Measurements from ENCODE around the gene TMEM203. TPM values are rescaled to one million over a fixed set of nuclear protein-coding genes. Genes with fewer than 3 reads are reported as not detected.
"Not testable (repeated sequence)": the region's sequence is repeated elsewhere in the genome, so short reads cannot be mapped to it uniquely, and the experiment has no call there.

The TMEM203 gene
- polyA plus RNA-seq, 1 donor, result 33.1 TPM

DNA sequence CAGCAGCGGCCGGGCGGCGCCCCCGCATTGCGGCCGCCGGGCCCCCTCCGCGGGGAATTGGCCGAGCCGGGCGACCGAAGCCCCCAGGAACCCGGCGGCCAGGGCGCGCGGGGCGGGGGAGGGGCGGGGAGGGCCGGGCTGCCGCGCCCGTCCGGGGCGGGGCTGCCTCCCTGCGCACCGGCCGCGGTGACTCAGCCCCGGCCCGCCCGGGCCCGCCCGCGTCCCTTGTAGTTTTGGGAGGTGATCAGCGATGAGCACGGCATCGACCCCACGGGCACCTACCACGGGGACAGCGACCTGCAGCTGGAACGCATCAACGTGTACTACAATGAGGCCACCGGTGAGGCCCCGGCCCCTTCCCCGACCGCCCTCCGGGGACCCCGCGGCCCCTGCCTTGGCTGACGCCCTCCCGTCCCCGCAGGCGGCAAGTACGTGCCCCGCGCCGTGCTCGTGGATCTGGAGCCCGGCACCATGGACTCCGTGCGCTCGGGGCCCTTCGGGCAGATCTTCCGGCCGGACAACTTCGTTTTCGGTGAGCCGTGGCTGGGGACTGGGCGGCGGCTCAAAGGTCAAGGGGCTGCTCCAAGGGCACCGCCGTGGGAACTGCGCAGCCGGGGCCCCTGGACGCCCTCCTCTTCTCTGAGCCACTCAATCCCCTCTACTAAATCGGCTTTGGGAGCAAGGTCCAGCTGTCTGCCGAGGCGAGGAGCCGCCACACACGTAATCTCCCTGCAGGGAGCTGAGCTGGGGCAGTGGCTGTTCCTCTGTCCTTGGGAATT lies 36.2 kb upstream of the TMEM203 start:
- H3K27ac ChIP-seq (ENCODE audit: low read length), result peak overlapping the region; percentile 86
- H3K4me1 ChIP-seq (ENCODE audit: control insufficient read depth, insufficient read depth, low read length), result peaks cover 56% of the 10 kb centered on the region
- WGBS (ENCODE audit: insufficient coverage, low lambda C conversion rate), result no CpG with 5 or more reads among the region's 83 CpGs
- H3K36me3 ChIP-seq (ENCODE audit: control insufficient read depth, insufficient read depth, low read length), result peaks cover 24% of the 10 kb centered on the region
- no peaks in the 10 kb centered on the region for H3K9me3 ChIP-seq (ENCODE audit: control insufficient read depth, low read depth, low read length)
- H3K27me3 ChIP-seq (ENCODE audit: control insufficient read depth, insufficient read depth, low read length), result no peaks in the 10 kb centered on the region
- peak overlapping the region; percentile 81 for H3K4me3 ChIP-seq (ENCODE audit: low read length)
- DNase-seq, result peak in 1 of 2 donors; percentile 72

DNA sequence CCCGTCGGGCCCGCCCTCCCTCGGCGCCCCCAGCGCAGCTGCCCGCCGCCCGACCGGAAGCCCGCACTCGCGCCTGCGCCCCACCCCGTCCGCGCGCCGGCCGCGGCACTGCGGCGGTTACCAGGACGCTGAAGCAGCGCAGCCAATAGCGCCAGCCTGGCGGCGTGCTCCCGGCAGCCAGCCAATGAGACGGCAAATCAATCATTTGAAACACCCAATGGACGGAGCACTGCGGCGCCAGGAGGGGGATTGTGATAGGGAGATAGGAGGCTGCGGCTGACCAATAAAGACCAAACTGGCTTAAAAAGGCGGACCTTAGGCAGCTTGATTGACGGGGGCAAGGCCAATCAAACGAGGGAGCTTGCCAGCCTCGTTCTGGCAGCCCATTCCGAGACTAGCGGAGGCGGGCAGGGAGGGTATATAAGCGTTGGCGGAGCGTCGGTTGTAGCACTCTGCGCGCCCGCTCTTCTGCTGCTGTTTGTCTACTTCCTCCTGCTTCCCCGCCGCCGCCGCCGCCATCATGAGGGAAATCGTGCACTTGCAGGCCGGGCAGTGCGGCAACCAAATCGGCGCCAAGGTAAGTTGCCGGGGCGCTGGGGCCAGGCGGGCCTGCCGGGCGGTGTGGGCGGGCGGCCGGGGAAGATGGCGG lies 35.5 kb upstream of the TMEM203 start, which contains the start of gene TUBB4B:
TSS of gene TUBB4B (plus strand) at position 447 of the 649 bp plus-strand sequence. CDS start at position 521, 74 bp downstream.
- Histone ChIP-seq H3K4me3 (ENCODE audit: low read length) (peak within 1 kb of the TSS; percentile 81), H3K4me1 (ENCODE audit: control insufficient read depth, insufficient read depth, low read length) (peaks cover 58% of the 10 kb centered on the region), H3K36me3 (ENCODE audit: control insufficient read depth, insufficient read depth, low read length) (peaks cover 24% of the 10 kb centered on the region), H3K27me3 (ENCODE audit: control insufficient read depth, insufficient read depth, low read length) (no peaks in the 10 kb centered on the region), H3K27ac (ENCODE audit: low read length) (peak within 1 kb of the TSS; percentile 96), H3K9me3 (ENCODE audit: control insufficient read depth, low read depth, low read length) (peaks cover 2% of the 10 kb centered on the region)
- DNase-seq, result peak; percentile 100
- no CpG with 5 or more reads among the region's 67 CpGs for WGBS (ENCODE audit: insufficient coverage, low lambda C conversion rate)

DNA sequence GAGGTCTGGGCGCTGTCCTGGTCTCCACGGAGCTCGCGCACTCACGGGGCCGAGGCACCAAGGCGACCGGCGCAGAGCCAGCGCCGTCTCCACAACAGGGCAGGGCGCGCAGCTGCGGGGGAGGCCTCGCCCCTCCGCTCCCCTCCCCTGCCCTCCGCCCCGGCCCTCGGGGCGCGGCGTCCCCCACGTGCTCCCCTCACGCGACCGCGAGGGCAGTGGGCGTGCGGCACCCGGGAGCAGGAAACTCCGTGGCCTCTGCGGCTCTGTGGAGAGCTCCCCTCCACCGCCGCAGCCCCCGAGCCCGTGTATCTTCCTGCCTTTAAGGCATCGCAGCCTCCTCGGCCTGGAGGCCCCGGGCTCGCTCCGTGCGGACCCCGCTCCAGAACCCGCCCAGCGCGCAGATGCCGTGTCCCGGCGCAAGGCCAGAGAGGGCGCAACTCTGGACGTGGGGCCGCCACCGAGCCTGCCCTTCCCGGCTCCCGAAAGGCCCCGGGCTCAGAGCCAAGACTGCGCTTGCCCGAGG lies 34.9 kb upstream of the TMEM203 start:
- peaks cover 7% of the 10 kb centered on the region for H3K9me3 ChIP-seq (ENCODE audit: control insufficient read depth, low read depth, low read length)

DNA sequence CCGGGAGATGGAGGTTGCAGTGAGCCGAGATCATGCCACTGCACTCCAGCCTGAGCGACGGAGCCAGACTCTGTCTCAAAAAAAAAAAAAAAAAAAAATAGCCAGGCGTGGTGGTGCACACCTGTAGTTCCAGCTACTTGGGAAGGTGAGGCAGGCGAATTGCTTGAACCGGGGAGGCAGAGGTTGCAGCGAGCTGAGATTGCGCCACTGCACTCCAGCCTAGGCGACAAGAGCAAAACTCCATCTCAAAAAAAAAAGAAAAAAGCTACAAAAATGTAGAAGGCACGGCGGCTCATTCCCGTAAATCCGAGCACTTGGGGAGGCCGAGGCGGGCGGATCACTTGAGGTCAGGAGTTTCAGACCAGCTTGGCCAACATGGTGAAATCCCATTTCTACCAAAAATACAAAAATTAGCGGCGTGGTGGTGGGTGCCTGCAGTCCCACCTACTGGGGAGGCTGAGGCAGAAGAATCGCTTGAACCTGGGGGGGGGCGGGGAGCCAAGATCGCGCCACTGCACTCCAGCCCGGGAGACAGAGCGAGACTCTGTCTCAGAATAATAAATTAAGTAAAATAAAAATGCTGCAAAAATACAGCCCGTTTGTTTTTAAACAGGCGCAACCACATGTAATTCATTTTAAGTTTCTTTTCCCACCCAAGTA lies 34.2 kb upstream of the TMEM203 start:
- peaks cover 61% of the 10 kb centered on the region for H3K4me1 ChIP-seq (ENCODE audit: control insufficient read depth, insufficient read depth, low read length)
- peak overlapping the region; percentile 67 for H3K4me3 ChIP-seq (ENCODE audit: low read length)
- peak overlapping the region; percentile 96 for H3K27ac ChIP-seq (ENCODE audit: low read length)
- H3K27me3 ChIP-seq (ENCODE audit: control insufficient read depth, insufficient read depth, low read length); DNase-seq; H3K9me3 ChIP-seq (ENCODE audit: control insufficient read depth, low read depth, low read length): not testable (repeated sequence)
- no CpG with 5 or more reads among the region's 27 CpGs for WGBS (ENCODE audit: insufficient coverage, low lambda C conversion rate)
- H3K36me3 ChIP-seq (ENCODE audit: control insufficient read depth, insufficient read depth, low read length), result peaks cover 24% of the 10 kb centered on the region

More for the DNA sequence above, 34.9 kb upstream of the TMEM203 start:
- H3K36me3 ChIP-seq (ENCODE audit: control insufficient read depth, insufficient read depth, low read length), result peaks cover 24% of the 10 kb centered on the region
- peaks cover 60% of the 10 kb centered on the region for H3K4me1 ChIP-seq (ENCODE audit: control insufficient read depth, insufficient read depth, low read length)
- peak overlapping the region; percentile 96 for H3K27ac ChIP-seq (ENCODE audit: low read length)
- H3K4me3 ChIP-seq (ENCODE audit: low read length), result peak overlapping the region; percentile 67
- no CpG with 5 or more reads among the region's 58 CpGs for WGBS (ENCODE audit: insufficient coverage, low lambda C conversion rate)
- DNase-seq, result peak; percentile 85 to 90
- H3K27me3 ChIP-seq (ENCODE audit: control insufficient read depth, insufficient read depth, low read length), result no peaks in the 10 kb centered on the region

DNA sequence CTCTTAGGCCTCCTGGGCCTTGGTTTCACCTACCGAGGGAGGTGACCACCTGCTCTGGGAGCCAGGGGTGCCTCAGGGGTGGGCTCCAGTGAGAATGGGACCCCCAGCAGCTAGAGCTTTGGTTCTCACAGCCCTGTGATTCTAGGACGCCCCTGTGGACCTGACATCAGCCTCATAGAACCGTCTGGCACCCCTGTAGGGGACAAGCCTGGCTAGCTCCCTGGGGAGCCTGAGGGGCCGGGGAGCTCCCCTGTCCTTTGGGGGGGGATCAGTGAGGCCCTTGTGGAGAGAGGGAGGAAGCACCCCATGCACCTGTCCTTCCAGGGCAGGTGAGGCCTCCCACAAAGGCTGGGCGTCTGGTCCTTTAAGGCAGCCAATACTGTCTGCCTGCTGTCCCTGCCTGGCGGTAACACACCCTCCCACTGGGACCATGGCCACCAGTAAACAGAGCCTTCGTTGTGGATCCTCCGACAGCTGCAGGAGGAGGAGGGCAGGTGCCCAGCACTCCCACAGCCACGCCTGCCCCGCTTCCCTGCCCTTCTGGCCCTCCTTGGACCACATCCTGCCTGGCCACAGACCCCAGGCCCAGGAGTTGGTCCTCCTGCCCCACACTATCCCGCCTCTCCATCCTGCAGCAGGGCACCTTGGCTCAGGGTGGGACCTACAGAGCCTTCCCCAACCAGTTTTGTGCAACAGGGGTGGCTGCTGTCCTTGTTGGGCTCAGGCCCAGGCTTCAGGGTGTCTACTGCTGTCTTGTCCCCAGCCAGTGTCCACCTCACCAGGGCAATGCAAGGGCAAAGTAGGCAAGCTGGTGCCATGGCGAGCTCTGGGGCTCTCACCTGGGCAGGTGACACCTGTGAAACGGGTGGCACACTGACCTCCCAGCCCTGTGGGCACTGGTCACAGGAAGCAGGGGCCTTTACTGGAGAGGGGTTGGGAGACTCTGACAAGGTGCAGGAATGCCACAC lies 32.6 kb upstream of the TMEM203 start:
- peak; percentile 72 to 79 for DNase-seq
- peak overlapping the region; percentile 95 for H3K27ac ChIP-seq (ENCODE audit: low read length)
- no peaks in the 10 kb centered on the region for H3K27me3 ChIP-seq (ENCODE audit: control insufficient read depth, insufficient read depth, low read length)
- peaks cover 15% of the 10 kb centered on the region for H3K9me3 ChIP-seq (ENCODE audit: control insufficient read depth, low read depth, low read length)
- peaks cover 16% of the 10 kb centered on the region for H3K36me3 ChIP-seq (ENCODE audit: control insufficient read depth, insufficient read depth, low read length)
- H3K4me3 ChIP-seq (ENCODE audit: low read length), result peak overlapping the region; percentile 60
- no CpG with 5 or more reads among the region's 13 CpGs for WGBS (ENCODE audit: insufficient coverage, low lambda C conversion rate)
- H3K4me1 ChIP-seq (ENCODE audit: control insufficient read depth, insufficient read depth, low read length), result peaks cover 47% of the 10 kb centered on the region

DNA sequence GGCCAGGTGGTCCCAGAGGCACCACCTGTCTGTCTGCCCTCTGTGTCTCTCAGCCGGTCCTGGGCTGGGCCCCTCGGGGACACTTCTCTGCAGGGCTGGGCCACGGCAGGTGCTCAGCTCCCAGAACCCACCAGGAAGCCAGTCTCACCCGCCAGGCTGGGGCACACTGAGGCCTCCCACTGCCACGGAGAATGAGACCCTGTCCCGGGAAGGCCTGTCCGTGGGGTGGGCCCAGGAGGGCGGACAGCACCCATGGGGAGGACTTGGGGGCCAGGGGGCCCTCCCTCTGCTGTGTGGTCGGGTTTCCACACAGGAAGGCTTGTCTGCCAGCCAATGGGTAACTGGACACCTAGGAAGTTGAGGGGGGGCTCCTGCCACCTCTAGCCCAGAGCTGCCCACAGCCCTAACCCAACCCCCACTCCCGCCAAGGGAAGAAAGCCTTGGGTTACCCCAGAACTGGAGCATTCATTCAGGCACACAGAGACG lies 31.5 kb upstream of the TMEM203 start:
- H3K27ac ChIP-seq (ENCODE audit: low read length), result peak overlapping the region; percentile 95

DNA sequence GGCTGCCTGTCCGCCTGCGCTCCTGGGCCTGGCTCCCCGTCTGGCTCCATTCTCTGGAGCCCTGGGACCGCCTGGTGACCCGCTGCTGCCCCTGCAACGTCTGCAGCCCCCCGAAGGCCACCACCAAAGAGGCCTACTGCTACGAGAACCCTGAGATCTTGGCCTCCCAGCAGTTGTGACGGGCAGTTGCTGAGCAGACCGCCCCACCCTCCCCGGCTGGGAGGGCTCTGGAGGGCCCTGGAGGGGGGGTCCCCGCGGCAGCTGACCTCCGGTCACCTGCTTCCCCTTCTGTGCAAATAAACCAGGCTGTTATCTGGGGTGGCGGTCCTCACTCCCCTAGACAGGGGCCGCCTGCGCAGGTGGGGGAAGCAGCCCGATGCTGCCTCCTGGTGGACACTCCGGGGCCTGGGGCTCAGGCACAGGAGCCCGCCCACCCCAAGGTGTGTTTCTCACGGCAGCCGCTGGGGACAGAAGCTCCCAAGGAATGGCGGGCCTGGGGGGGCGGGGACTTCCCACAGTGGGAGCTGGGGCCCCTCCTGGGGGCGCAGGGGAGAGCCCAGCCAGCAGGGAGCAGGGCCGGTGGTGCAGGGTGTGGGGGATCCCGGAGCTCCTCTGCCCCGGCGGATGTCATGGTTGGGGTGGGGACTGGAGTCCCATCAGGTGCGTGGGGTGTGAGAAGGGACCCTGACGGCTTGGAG lies 30.9 kb upstream of the TMEM203 start:
- H3K27ac ChIP-seq (ENCODE audit: low read length), result peak overlapping the region; percentile 95
- H3K4me1 ChIP-seq (ENCODE audit: control insufficient read depth, insufficient read depth, low read length), result peaks cover 56% of the 10 kb centered on the region
- peak overlapping the region; percentile 80 for H3K4me3 ChIP-seq (ENCODE audit: low read length)
- H3K36me3 ChIP-seq (ENCODE audit: control insufficient read depth, insufficient read depth, low read length), result peaks cover 18% of the 10 kb centered on the region
- WGBS (ENCODE audit: insufficient coverage, low lambda C conversion rate), result no CpG with 5 or more reads among the region's 31 CpGs
- no peaks in the 10 kb centered on the region for H3K27me3 ChIP-seq (ENCODE audit: control insufficient read depth, insufficient read depth, low read length)
- DNase-seq, result peak; percentile 97 to 98
- H3K9me3 ChIP-seq (ENCODE audit: control insufficient read depth, low read depth, low read length), result peaks cover 24% of the 10 kb centered on the region

More for the DNA sequence above, 31.5 kb upstream of the TMEM203 start:
- H3K9me3 ChIP-seq (ENCODE audit: control insufficient read depth, low read depth, low read length), result peaks cover 24% of the 10 kb centered on the region
- no CpG with 5 or more reads among the region's 11 CpGs for WGBS (ENCODE audit: insufficient coverage, low lambda C conversion rate)
- H3K36me3 ChIP-seq (ENCODE audit: control insufficient read depth, insufficient read depth, low read length), result peaks cover 15% of the 10 kb centered on the region
- H3K4me3 ChIP-seq (ENCODE audit: low read length), result peak overlapping the region; percentile 60
- peaks cover 50% of the 10 kb centered on the region for H3K4me1 ChIP-seq (ENCODE audit: control insufficient read depth, insufficient read depth, low read length)
- DNase-seq, result no peak
- H3K27me3 ChIP-seq (ENCODE audit: control insufficient read depth, insufficient read depth, low read length), result no peaks in the 10 kb centered on the region

DNA sequence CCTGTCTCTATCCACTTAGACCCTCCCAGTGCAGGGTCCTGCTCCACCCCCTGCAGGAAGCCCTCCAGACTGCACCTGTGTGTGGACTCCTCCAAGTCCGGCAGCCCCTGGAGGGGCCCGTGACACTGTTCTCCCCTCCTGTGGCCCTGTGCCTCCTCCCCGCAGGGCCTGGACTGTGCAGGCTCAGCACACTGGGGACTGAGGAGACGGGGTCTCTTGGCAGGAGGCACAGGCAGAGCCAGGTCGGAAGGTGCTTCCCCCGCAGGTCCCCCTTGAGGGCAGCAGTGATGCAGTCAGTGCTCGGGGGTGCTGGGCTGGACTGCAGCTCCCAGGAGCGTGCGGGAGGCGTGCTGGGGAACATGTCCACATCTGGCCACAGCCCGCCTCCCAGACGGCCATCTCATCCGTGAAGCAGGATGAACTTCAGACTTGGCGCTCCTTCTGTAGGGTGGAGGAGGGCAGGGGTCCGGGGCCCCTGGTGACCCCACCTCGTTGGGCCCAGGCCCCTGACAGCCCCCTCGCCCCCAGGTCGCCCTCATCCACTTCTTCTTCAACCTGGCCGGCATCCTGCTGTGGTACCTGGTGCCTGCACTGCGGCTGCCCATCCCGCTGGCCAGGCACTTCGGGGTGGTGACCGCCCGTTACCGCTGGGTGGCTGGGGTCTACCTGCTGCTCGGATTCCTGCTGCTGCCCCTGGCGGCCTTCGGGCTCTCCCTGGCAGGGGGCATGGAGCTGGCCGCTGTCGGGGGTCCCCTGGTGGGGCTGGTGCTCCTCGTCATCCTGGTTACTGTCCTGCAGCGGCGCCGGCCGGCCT lies 30.2 kb upstream of the TMEM203 start:
- WGBS (ENCODE audit: insufficient coverage, low lambda C conversion rate), result no CpG with 5 or more reads among the region's 35 CpGs
- peaks cover 24% of the 10 kb centered on the region for H3K9me3 ChIP-seq (ENCODE audit: control insufficient read depth, low read depth, low read length)
- H3K36me3 ChIP-seq (ENCODE audit: control insufficient read depth, insufficient read depth, low read length), result peaks cover 18% of the 10 kb centered on the region
- peak overlapping the region; percentile 95 for H3K27ac ChIP-seq (ENCODE audit: low read length)
- DNase-seq, result peak in 1 of 2 donors; percentile 68
- peak overlapping the region; percentile 80 for H3K4me3 ChIP-seq (ENCODE audit: low read length)
- H3K4me1 ChIP-seq (ENCODE audit: control insufficient read depth, insufficient read depth, low read length), result peaks cover 63% of the 10 kb centered on the region
- no peaks in the 10 kb centered on the region for H3K27me3 ChIP-seq (ENCODE audit: control insufficient read depth, insufficient read depth, low read length)
